HepG2 (cell line): ENCODE results near the gene CCM2. TPM values are rescaled to one million over a fixed set of nuclear protein-coding genes. Genes with fewer than 3 reads are reported as not detected.

Source experiments
- ARNT2 ChIP-seq: sonication (generic); formaldehyde crosslinking; IDR thresholded peaks from 2 replicates; pipeline ENCODE4 v1.8.0; 2022; ENCODE audit warnings: mild to moderate bottlenecking, low read depth, missing genetic modification reagents, moderate library complexity
- CTCF ChIP-seq: sonication (generic); formaldehyde crosslinking; IDR thresholded peaks from 2 replicates; pipeline ENCODE4 v1.5.0; 2020; ENCODE audit warnings: mild to moderate bottlenecking, missing genetic modification reagents, moderate library complexity
- EHMT2 ChIP-seq: fragments of 200-600 bp; sonication (generic); IDR thresholded peaks from 2 replicates; pipeline ENCODE4 v1.7.0; 2017; ENCODE audit warnings: antibody characterized with exemption, low read depth, low read length, borderline replicate concordance
- ELF3 ChIP-seq: IDR thresholded peaks from 2 replicates; pipeline ENCODE4 v1.6.1; 2016; ENCODE audit warnings: missing genetic modification reagents, missing compliant biosample characterization
- ETV6 ChIP-seq: sonication (generic); formaldehyde crosslinking; conservative IDR thresholded peaks from 2 replicates; pipeline ENCODE4 v1.4.0; 2020; ENCODE audit warnings: missing genetic modification reagents
- GATAD1 ChIP-seq: IDR thresholded peaks from 2 replicates; pipeline ENCODE4 v1.6.1; 2016; ENCODE audit warnings: missing genetic modification reagents, missing compliant biosample characterization
- HNRNPL ChIP-seq: fragments of 200-400 bp; formaldehyde crosslinking; IDR thresholded peaks from 2 replicates; pipeline ENCODE4 v1.6.1; 2017; ENCODE audit warnings: mild to moderate bottlenecking, low read depth, low read length
- KAT2B ChIP-seq: fragments of 150-350 bp; IDR thresholded peaks from 2 replicates; pipeline ENCODE4 v1.6.1; 2014; ENCODE audit warnings: low read depth, low read length, borderline replicate concordance
- NKX3-1 ChIP-seq: sonication (generic); formaldehyde crosslinking; IDR thresholded peaks from 2 replicates; pipeline ENCODE4 v1.5.0; 2020; ENCODE audit warnings: missing genetic modification reagents
- SMYD3 ChIP-seq: sonication (generic); formaldehyde crosslinking; IDR thresholded peaks from 2 replicates; pipeline ENCODE4 v1.8.1; 2023; ENCODE audit warnings: mild to moderate bottlenecking, missing genetic modification reagents
- ZNF263 ChIP-seq: sonication (generic); formaldehyde crosslinking; IDR thresholded peaks from 2 replicates; pipeline ENCODE4 v1.4.0; 2020; ENCODE audit warnings: missing genetic modification reagents
- ZNF281 ChIP-seq: sonication (generic); formaldehyde crosslinking; IDR thresholded peaks from 2 replicates; pipeline ENCODE4 v1.4.0; 2020; ENCODE audit warnings: missing genetic modification reagents, borderline replicate concordance
- ZNF614 ChIP-seq: IDR thresholded peaks from 2 replicates; pipeline ENCODE4 v1.6.1; 2018; ENCODE audit warnings: missing biosample characterization, missing genetic modification reagents, inconsistent platforms, borderline replicate concordance
- ZNF639 ChIP-seq: conservative IDR thresholded peaks from 2 replicates; pipeline ENCODE4 v1.6.1; 2018; ENCODE audit warnings: missing genetic modification reagents
- ZNF709 ChIP-seq: sonication (generic); formaldehyde crosslinking; IDR thresholded peaks from 2 replicates; pipeline ENCODE4 v1.5.0; 2020; ENCODE audit warnings: mild to moderate bottlenecking, missing genetic modification reagents
- ZNF883 ChIP-seq: sonication (generic); formaldehyde crosslinking; IDR thresholded peaks from 2 replicates; pipeline ENCODE4 v1.5.1; 2020; ENCODE audit warnings: mild to moderate bottlenecking, missing genetic modification reagents; ENCODE audit errors: not compliant biosample characterization
- polyA plus RNA-seq, 8 experiments: library from polyadenylated mRNA; depleted of rRNA in 3 of 8; stranded (reverse) in 7 of 8; unstranded in 1 of 8; fragments of >200 nt; fragmentation: Illumina TruSeq in 4 of 8; extraction: Trizol in 4 of 8; gene quantifications; 2 replicates each; pipeline versions ENCODE4 v1.2.1 to v1.2.3, GENCODE V29; 2011 to 2016; ENCODE audit warnings: low read depth in 4 of 8, missing spikeins in 1 of 8, mixed read lengths in 1 of 8; ENCODE audit not compliant: insufficient read depth in 1 of 8
- total RNA-seq, 5 experiments: library from RNA; depleted of rRNA; stranded (reverse); fragments of >200 nt; fragmentation: Illumina TruSeq; extraction: Trizol; gene quantifications; 2 replicates each; pipeline ENCODE4 v1.2.3, GENCODE V29; 2016; ENCODE audit warnings: low read depth in 1 of 5
- TF ChIP-seq, protein P1 (sequence below): sonication (generic); formaldehyde crosslinking; IDR thresholded peaks from 2 replicates; pipeline ENCODE4 v1.5.1; 2020; ENCODE audit warnings: missing genetic modification reagents, mild to moderate bottlenecking, borderline replicate concordance
- TF ChIP-seq, protein P2 (sequence below): sonication (generic); formaldehyde crosslinking; IDR thresholded peaks from 2 replicates; pipeline ENCODE4; 2020; ENCODE audit warnings: missing genetic modification reagents, mild to moderate bottlenecking, borderline replicate concordance

The CCM2 gene
- total and polyA plus RNA-seq, 2 of the 13 experiments (the other 11 are each of a cell fraction or from before 2014, with no cell fraction given): 13.7 to 15.8 TPM

DNA sequence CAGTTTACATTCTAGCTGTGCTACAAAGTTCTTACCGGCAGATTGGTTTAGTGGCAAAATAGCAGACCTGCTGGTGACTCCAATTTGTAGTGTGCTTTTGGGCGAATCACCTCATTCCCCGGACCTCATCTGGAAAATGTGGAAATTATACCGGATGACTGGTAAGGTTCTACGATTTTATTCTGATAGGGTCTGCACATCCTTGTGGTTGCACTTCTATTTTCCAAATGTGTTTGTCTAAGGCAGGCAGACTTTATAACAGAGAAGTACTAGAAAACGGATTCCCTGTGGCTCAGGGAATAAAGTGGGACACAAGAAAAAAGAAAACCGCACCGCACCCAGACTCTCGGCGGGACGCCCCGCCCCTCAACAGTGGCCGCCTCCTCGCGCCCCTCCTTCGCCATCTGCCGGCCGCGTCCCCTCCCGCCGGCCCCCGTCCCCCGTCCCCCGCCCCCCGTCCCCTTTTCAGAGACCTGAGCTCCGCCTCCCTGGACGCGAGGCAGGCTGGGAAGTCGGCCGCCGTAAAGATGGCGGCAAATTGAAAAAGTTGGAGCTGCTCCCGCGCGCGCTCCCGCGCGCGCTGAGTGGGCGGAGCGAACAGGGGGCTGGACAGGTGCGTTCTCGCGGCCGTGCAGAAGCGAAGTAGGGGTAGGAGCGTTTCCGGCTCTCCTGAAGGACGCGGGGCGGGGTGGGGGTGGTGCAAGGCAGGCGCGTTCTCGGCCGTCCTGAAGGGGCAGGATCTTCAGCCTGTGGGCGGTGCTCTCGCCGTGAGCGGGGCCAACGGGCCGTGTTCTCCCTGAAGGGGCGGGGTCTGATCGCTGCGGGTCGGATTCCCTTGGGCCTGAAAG, 532 bp upstream of the CCM2 start (continued):
- TF ChIP-seq, protein P1, sequence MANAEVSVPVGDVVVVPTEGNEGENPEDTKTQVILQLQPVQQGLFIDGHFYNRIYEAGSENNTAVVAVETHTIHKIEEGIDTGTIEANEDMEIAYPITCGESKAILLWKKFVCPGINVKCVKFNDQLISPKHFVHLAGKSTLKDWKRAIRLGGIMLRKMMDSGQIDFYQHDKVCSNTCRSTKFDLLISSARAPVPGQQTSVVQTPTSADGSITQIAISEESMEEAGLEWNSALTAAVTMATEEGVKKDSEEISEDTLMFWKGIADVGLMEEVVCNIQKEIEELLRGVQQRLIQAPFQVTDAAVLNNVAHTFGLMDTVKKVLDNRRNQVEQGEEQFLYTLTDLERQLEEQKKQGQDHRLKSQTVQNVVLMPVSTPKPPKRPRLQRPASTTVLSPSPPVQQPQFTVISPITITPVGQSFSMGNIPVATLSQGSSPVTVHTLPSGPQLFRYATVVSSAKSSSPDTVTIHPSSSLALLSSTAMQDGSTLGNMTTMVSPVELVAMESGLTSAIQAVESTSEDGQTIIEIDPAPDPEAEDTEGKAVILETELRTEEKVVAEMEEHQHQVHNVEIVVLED (CRISPR knock-in tag): peak; percentile 57; the same call in 1 of the 2 replicates
- TF ChIP-seq CTCF (CRISPR knock-in tag): peak; percentile 26; the same call in 1 of the 2 replicates
- peak; percentile 73; the same call in 1 of the 2 replicates for TF ChIP-seq GATAD1 (CRISPR knock-in tag)
- no peak for TF ChIP-seq KAT2B
- 0 out of 2 replicates have a peak, but pooled peaks have one; percentile 16 for TF ChIP-seq ZNF639 (CRISPR knock-in tag)
- TF ChIP-seq ELF3: 0 out of 2 replicates have a peak, but pooled peaks have one; percentile 39
- no peak for TF ChIP-seq SMYD3 (CRISPR knock-in tag)
- no peak for TF ChIP-seq NKX3-1
- TF ChIP-seq HNRNPL: no peak
- no peak for TF ChIP-seq ETV6
- no peak for TF ChIP-seq ZNF883
- no peak for TF ChIP-seq ZNF614
- peak; percentile 59; the same call in 1 of the 2 replicates for TF ChIP-seq ZNF281 (CRISPR knock-in tag)
- TF ChIP-seq, protein P2, sequence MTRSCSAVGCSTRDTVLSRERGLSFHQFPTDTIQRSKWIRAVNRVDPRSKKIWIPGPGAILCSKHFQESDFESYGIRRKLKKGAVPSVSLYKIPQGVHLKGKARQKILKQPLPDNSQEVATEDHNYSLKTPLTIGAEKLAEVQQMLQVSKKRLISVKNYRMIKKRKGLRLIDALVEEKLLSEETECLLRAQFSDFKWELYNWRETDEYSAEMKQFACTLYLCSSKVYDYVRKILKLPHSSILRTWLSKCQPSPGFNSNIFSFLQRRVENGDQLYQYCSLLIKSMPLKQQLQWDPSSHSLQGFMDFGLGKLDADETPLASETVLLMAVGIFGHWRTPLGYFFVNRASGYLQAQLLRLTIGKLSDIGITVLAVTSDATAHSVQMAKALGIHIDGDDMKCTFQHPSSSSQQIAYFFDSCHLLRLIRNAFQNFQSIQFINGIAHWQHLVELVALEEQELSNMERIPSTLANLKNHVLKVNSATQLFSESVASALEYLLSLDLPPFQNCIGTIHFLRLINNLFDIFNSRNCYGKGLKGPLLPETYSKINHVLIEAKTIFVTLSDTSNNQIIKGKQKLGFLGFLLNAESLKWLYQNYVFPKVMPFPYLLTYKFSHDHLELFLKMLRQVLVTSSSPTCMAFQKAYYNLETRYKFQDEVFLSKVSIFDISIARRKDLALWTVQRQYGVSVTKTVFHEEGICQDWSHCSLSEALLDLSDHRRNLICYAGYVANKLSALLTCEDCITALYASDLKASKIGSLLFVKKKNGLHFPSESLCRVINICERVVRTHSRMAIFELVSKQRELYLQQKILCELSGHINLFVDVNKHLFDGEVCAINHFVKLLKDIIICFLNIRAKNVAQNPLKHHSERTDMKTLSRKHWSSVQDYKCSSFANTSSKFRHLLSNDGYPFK (CRISPR knock-in tag): no peak
- no peak for TF ChIP-seq EHMT2
- no peak for TF ChIP-seq ZNF709 (CRISPR knock-in tag)
- TF ChIP-seq ARNT2 (CRISPR knock-in tag): no peak
- TF ChIP-seq ZNF263 (CRISPR knock-in tag): no peak
